GM19025 (cell line): ENCODE measurements around the gene YEATS2.

Experiments
- ATAC-seq: cut with Tn5 transposase; IDR thresholded peaks from one replicate; pipeline ENCODE4 v1.9.1; 2021; ENCODE audit warnings: mild to moderate bottlenecking, low read depth, moderate library complexity; ENCODE audit not compliant: unreplicated experiment

Gene YEATS2

DNA sequence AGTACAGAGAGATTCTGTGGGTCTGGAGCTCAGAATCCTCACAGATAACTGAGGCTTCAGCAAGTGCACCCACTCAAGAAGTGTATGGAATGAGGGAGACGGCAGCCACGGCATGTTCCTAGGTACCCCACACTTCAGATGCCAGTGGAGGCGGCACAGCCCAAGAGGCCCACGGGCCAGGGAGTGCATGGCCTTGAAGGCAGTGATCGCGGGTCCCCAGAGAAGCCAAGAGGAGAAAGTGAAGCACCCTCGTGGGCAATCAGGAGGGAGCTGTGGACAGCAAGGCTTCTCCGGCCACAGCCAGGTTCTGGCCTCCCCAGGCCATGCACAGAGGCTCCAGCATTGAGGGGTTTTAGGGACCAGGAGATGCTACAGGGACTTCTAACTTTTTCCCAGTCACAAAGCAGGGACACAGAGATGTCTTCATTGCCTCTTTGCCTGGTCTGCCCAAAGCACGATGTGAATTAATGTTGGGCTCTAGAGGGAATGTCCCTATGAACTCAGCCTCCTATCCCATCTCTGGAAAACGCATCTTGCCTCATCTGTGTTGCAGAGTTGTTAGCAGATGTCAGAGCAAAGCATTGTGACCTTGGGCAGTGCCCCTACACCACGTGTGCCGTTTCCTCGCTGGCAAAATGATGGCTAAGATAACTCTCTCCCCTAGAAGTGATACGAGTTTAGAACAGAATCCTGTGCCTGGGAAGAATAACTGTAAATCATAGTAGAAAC is 130.4 kb downstream of the YEATS2 start:
- no peak for ATAC-seq

DNA sequence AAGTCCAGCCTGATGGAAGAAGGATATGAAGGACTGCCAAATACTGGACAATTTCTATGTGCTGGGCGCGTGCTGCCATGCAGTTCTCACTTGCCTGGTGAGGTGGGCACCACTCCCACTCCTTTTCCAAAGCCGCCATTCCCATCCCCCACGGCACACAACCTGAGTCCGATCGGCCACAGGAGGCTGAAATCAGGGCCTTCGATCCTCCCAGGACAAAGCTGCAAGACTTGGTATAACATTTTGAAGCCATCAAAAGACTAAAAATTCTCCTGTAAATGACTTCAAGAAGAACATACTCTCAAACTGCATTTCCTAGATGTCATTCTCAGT is 130.9 kb downstream of the YEATS2 start:
- ATAC-seq = no peak

DNA sequence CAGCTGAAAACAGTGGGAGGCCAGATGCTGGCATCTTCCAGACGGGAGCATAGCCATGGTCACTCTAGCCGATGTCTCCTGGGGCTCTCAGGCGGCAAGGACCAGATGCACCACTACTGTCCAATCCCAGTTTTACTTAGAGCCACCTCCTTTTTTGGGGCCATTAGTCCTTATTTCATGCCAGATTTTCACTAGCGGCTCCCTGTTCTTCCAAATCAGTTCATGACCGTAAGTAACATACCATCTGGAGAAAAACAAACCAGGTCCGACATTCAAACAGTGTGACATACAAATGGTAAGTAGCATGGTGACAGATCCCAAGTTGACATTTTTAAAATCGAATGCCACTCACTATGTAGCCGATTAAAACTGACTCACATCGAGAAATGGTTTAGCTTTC is 131.9 kb downstream of the YEATS2 start:
- no peak for ATAC-seq

DNA sequence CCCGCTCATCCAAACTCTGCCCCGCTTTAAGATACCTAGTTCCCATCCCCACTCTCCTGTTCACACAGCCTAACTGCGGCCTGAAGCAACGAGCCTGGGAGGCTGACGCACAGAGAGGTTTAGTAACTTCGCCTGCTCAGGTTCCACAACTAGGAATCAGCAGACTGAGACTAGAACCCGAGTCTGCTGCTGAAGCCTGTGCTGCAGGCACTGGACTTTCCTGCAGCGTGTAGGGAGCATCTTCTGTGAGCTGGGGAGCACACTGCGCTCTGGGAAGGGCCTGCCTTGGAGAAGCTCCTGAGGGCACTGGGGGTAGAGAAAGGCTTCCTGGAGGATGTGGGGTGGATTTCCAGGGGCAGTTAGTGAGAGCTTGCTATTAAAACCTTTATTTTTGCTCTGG is 132.6 kb downstream of the YEATS2 start:
- no peak for ATAC-seq

DNA sequence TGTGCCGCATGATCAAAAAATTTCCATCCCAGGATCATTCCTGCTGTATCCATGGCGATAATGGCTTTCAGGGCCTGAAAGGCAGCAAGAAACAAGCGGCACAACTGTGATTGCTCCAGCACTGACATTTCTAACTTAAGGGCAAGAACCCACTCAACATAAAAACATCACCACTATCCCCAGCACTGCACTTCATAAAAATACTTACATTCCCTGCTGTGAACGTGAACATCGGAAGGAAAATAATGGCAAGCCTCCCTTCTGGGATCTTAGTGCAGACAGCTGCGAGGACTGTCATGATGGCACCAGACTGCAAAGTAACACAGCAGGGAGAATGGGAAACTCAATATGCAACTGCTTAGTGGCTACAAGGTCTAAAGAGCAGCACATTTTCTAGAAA is 135.9 kb downstream of the YEATS2 start:
- ATAC-seq = no peak

DNA sequence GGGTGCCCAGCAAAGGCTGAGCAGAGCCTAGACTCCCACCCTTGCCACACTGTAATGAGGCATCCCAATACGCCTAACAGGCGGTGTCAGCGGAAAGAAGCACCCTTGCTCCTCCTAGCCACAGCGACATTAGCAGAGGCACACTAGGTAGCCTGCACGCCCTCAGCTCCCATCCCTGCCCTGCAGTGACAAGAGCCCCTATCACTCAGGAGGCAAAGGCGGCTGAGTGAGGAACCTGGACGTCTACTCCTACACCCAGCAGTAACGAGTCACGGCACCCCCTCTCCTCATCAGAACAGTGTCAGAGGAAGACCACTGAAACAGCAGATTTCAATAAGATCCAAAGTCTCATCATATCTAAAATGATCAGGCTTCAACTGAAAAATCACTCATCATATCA is 139.8 kb downstream of the YEATS2 start:
- no peak for ATAC-seq

DNA sequence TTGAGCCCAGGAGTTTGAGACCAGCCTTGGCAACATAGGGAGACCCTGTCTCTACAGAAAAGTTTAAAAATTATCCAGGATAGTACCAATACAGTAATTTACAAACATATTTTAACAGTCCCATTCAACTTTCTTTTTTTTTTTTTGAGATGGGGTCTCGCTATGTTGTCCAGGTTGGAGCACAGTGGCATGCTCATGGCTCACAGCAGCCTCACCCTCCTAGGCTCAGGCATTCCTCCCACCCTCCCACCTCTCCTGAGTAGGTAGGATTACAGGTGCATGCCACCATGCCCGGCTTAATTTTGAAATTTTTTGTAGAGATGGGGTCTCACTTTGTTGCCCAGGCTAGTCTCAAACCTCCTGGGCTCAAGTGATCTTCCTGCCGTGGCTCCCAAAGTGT is 140.3 kb downstream of the YEATS2 start:
- no peak for ATAC-seq

DNA sequence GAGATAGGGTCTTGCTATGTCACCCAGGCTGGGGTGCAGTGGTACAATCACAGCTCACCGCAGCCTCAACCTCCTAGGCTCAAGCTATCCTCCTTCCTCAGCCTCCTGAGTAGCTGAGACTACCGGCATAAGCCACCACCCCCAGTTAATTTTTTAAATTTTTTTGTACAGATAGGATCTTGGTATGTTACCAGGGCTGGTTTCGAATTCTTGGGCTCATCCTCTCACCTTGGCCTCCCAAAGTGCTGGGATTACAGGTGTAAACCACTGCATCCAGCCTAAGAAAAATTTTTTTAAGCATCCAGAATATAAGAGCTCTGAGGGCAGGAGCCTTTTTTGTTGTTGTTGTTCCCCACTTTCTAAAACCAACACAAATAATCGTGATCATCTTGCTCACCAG is 142.2 kb downstream of the YEATS2 start:
- no peak for ATAC-seq

- no peak for ATAC-seq
Observed at GRCh38 chr3:183844606-183845005, 147.0 kb downstream of the YEATS2 start.

- ATAC-seq = no peak
Observed at GRCh38 chr3:183845090-183845489, 147.5 kb downstream of the YEATS2 start.

GRCh38 chr3:183845608-183846288 is 148.2 kb downstream of the YEATS2 start:
- no peak for ATAC-seq

GRCh38 chr3:183854318-183855035 is 156.9 kb downstream of the YEATS2 start:
- ATAC-seq = no peak

DNA sequence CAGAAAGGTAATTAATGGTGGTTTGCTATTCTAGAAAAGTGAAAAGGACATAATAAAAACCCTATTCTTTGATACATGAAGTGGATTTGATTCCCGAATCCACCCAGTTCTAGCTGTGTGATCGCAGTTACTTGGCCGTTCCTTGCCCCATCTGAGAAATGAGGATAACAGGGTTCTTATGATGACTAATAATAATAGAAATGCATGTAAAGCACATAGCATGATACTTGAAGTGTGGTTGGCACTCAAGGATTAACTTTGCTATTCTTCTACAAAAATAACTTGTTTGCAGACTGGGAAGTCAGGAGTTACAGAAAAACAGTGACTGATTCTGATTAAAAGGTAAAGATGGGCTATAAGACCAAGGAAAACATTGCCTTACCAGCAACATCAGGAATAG is 160.3 kb downstream of the YEATS2 start:
- no peak for ATAC-seq
